ENCODE results near the gene CCR5.
A peak's percentile ranks its signal among the peaks of the same experiment; 100 is the strongest.

CCR5 gene

GRCh38 chr3:46416125-46416810 lies 45.5 kb downstream of the CCR5 start:
- H3K36me3 ChIP-seq (ENCODE audit: insufficient read depth, low read length): no peaks in the 10 kb centered on the region
- H3K9me3 ChIP-seq (ENCODE audit: insufficient read depth, low read length, severe bottlenecking): no peaks in the 10 kb centered on the region
- no peaks in the 10 kb centered on the region for H3K27me3 ChIP-seq (ENCODE audit: insufficient read depth, low read length, poor library complexity)
- no peak overlapping the region for H2AFZ ChIP-seq (ENCODE audit: low read depth, low read length)
- ATAC-seq (ENCODE audit: insufficient read depth, low read depth) (peak; percentile 50), DNase-seq (no peak)
- H3K9ac ChIP-seq (ENCODE audit: low read depth, low read length): no peak overlapping the region
- no peak overlapping the region for H3K4me3 ChIP-seq (ENCODE audit: low read depth in 1 of 2, low read length in 2 of 2)
- H4K20me1 ChIP-seq (ENCODE audit: insufficient read depth, low read length): no peaks in the 10 kb centered on the region
- H3K4me2 ChIP-seq (ENCODE audit: insufficient read depth, low read length): no peak overlapping the region
- no peaks in the 10 kb centered on the region for H3K79me2 ChIP-seq (ENCODE audit: insufficient read depth, low read length)
- H3K27ac ChIP-seq (ENCODE audit: low read length): peak overlapping the region; percentile 49
- no peak for TF ChIP-seq EZH2 (IDR thresholded peaks at IDR 0.05; ENCODE audit: borderline replicate concordance, low read depth, low read length, severe bottlenecking)
- no peak for TF ChIP-seq CTCF (IDR thresholded peaks at IDR 0.05; ENCODE audit: borderline replicate concordance, extremely low read depth, low read length, poor library complexity, severe bottlenecking)
- peaks cover 19% of the 10 kb centered on the region for H3K4me1 ChIP-seq (ENCODE audit: insufficient read depth, low read length)

GRCh38 chr3:46416811-46417510 lies 46.2 kb downstream of the CCR5 start:
- ATAC-seq (ENCODE audit: insufficient read depth, low read depth) (no peak), DNase-seq (no peak)
- Histone ChIP-seq H3K4me2 (ENCODE audit: insufficient read depth, low read length) (no peak overlapping the region), H3K9me3 (ENCODE audit: insufficient read depth, low read length, severe bottlenecking) (no peaks in the 10 kb centered on the region), H3K36me3 (ENCODE audit: insufficient read depth, low read length) (no peaks in the 10 kb centered on the region), H3K4me1 (ENCODE audit: insufficient read depth, low read length) (peaks cover 19% of the 10 kb centered on the region), H2AFZ (ENCODE audit: low read depth, low read length) (no peak overlapping the region), H3K79me2 (ENCODE audit: insufficient read depth, low read length) (no peaks in the 10 kb centered on the region), H3K9ac (ENCODE audit: low read depth, low read length) (no peak overlapping the region), H3K4me3 (ENCODE audit: low read depth in 1 of 2, low read length in 2 of 2) (no peak overlapping the region), H3K27ac (ENCODE audit: low read length) (0 out of 2 replicates have a peak overlapping the region, but pooled peaks have one; percentile 7), H3K27me3 (ENCODE audit: insufficient read depth, low read length, poor library complexity) (no peaks in the 10 kb centered on the region), H4K20me1 (ENCODE audit: insufficient read depth, low read length) (no peaks in the 10 kb centered on the region)
- TF ChIP-seq CTCF (IDR thresholded peaks at IDR 0.05; ENCODE audit: borderline replicate concordance, extremely low read depth, low read length, poor library complexity, severe bottlenecking) (no peak), EZH2 (IDR thresholded peaks at IDR 0.05; ENCODE audit: borderline replicate concordance, low read depth, low read length, severe bottlenecking) (no peak)

- ATAC-seq (ENCODE audit: insufficient read depth, low read depth) (no peak), DNase-seq (no peak)
- Histone ChIP-seq H3K9ac (ENCODE audit: low read depth, low read length) (no peak overlapping the region), H4K20me1 (ENCODE audit: insufficient read depth, low read length) (no peaks in the 10 kb centered on the region), H3K27me3 (ENCODE audit: insufficient read depth, low read length, poor library complexity) (no peaks in the 10 kb centered on the region), H3K27ac (ENCODE audit: low read length) (no peak overlapping the region), H3K79me2 (ENCODE audit: insufficient read depth, low read length) (no peaks in the 10 kb centered on the region), H2AFZ (ENCODE audit: low read depth, low read length) (no peak overlapping the region), H3K4me2 (ENCODE audit: insufficient read depth, low read length) (no peak overlapping the region), H3K36me3 (ENCODE audit: insufficient read depth, low read length) (no peaks in the 10 kb centered on the region), H3K4me1 (ENCODE audit: insufficient read depth, low read length) (peaks cover 19% of the 10 kb centered on the region), H3K9me3 (ENCODE audit: insufficient read depth, low read length, severe bottlenecking) (no peaks in the 10 kb centered on the region), H3K4me3 (ENCODE audit: low read depth in 1 of 2, low read length in 2 of 2) (no peak overlapping the region)
- TF ChIP-seq CTCF (IDR thresholded peaks at IDR 0.05; ENCODE audit: borderline replicate concordance, extremely low read depth, low read length, poor library complexity, severe bottlenecking): no peak
- no peak for TF ChIP-seq EZH2 (IDR thresholded peaks at IDR 0.05; ENCODE audit: borderline replicate concordance, low read depth, low read length, severe bottlenecking)
Measured at GRCh38 chr3:46417841-46418611, 47.3 kb downstream of the CCR5 start.
